Measurements from ENCODE around the gene MAPK14. TPM values are rescaled to one million over a fixed set of nuclear protein-coding genes. Genes with fewer than 3 reads are reported as not detected.
A peak's percentile ranks its signal among the peaks of the same experiment; 100 is the strongest.
"Not testable (repeated sequence)": the region's sequence is repeated elsewhere in the genome, so short reads cannot be mapped to it uniquely, and the experiment has no call there.

The MAPK14 gene
- total RNA-seq: 100 to 1,000 TPM in 3 of 4 donors, 10 to 100 TPM in 1; 85.2 to 201 (median 124) TPM

GRCh38 chr6:36027501-36028087 lies at the start of gene MAPK14:
Gene MAPK14 (plus strand): TSS chr6:36027808. CDS start chr6:36028158, 350 bp downstream.
- Histone ChIP-seq H3K27ac (peak within 1 kb of the TSS; percentile 80 to 96 (median 96)), H3K4me3 (replicated peaks in 1 of 3) (peak within 1 kb of the TSS; percentile 71 to 99 (median 95)), H3K27me3 (no peaks in the 10 kb centered on the region), H3K9me3 (no peaks in the 10 kb centered on the region), H3K4me1 (peaks cover 28 to 34% of the 10 kb centered on the region in 2 donors), H3K36me3 (no peaks in the 10 kb centered on the region)
- intact Hi-C loops (cut with DNase I): loop anchor here (2.0 to 10.0 kb wide), 3 partner anchors 67 to 337 kb away; partner anchors contain the start of gene BRPF3
- TF ChIP-seq CTCF (IDR thresholded peaks at IDR 0.05) (peak; percentile 59 to 99 (median 92)), POLR2A (IDR thresholded peaks at IDR 0.05) (peak; percentile 55 to 90)
- DNase-seq: peak; percentile 99 to 100
- WGBS, 2 donors: 1% methylated on average over 22 to 23 of the region's 62 CpGs

GRCh38 chr6:35980126-35980525 lies 47.5 kb upstream of the MAPK14 start:
- H3K36me3 ChIP-seq; H3K27me3 ChIP-seq; H3K4me1 ChIP-seq; intact Hi-C loops (cut with DNase I); H3K9me3 ChIP-seq; H3K27ac ChIP-seq; DNase-seq; H3K4me3 ChIP-seq (replicated peaks in 1 of 3): not testable (repeated sequence)
- WGBS, 2 donors: 98 to 100% methylated on average over 1 of the region's 1 CpG

- Histone ChIP-seq H3K4me1 (peaks cover 0 to 9% of the 10 kb centered on the region in 2 donors), H3K27ac (no peak overlapping the region), H3K4me3 (replicated peaks in 1 of 3) (no peak overlapping the region), H3K36me3 (no peaks in the 10 kb centered on the region), H3K9me3 (no peaks in the 10 kb centered on the region), H3K27me3 (no peaks in the 10 kb centered on the region)
- TF ChIP-seq CTCF (IDR thresholded peaks at IDR 0.05) (no peak), POLR2A (IDR thresholded peaks at IDR 0.05) (no peak)
- intact Hi-C loops (cut with DNase I): no loop called here
- WGBS, 2 donors: 57 to 65% methylated on average over 6 of the region's 6 CpGs
- DNase-seq: peak; percentile 14 to 18
These were observed 46.5 kb upstream of the MAPK14 start for GRCh38 chr6:35980991-35981645.

GRCh38 chr6:35984701-35985100 lies 42.9 kb upstream of the MAPK14 start:
- no peak for DNase-seq

GRCh38 chr6:35988047-35988446 lies 39.6 kb upstream of the MAPK14 start:
- H3K27me3 ChIP-seq; H3K4me1 ChIP-seq; H3K4me3 ChIP-seq (replicated peaks in 1 of 3); H3K27ac ChIP-seq; intact Hi-C loops (cut with DNase I); DNase-seq; H3K36me3 ChIP-seq; H3K9me3 ChIP-seq: not testable (repeated sequence)
- 87 to 89% methylated on average over 8 to 9 of the region's 9 CpGs for WGBS, 2 donors

More at GRCh38 chr6:35984701-35985100, 42.9 kb upstream of the MAPK14 start:
- Histone ChIP-seq H3K9me3 (no peaks in the 10 kb centered on the region), H3K4me3 (replicated peaks in 1 of 3) (no peak overlapping the region), H3K4me1 (no peaks in the 10 kb centered on the region), H3K27ac (no peak overlapping the region), H3K36me3 (no peaks in the 10 kb centered on the region), H3K27me3 (no peaks in the 10 kb centered on the region)
- intact Hi-C loops (cut with DNase I): no loop called here
- TF ChIP-seq CTCF (IDR thresholded peaks at IDR 0.05) (no peak), POLR2A (IDR thresholded peaks at IDR 0.05) (no peak)
- WGBS, 2 donors: 86 to 91% methylated on average over 4 of the region's 4 CpGs

GRCh38 chr6:35993150-35993549 lies 34.5 kb upstream of the MAPK14 start:
- intact Hi-C loops (cut with DNase I): no loop called here

More at GRCh38 chr6:35993150-35993549, 34.5 kb upstream of the MAPK14 start:
- H3K27ac ChIP-seq: no peak overlapping the region
- no peak for DNase-seq
- H3K36me3 ChIP-seq: no peaks in the 10 kb centered on the region
- H3K9me3 ChIP-seq: no peaks in the 10 kb centered on the region
- no peaks in the 10 kb centered on the region for H3K4me1 ChIP-seq
- H3K27me3 ChIP-seq: no peaks in the 10 kb centered on the region
- H3K4me3 ChIP-seq (replicated peaks in 1 of 3): no peak overlapping the region
- TF ChIP-seq POLR2A (IDR thresholded peaks at IDR 0.05): no peak
- TF ChIP-seq CTCF (IDR thresholded peaks at IDR 0.05): no peak
- 86% methylated on average over 3 of the region's 3 CpGs for WGBS, 2 donors
